VCaP (cell line): ENCODE measurements around the gene OSR1.
A peak's percentile ranks its signal among the peaks of the same experiment; 100 is the strongest.

Experiments
- H3K27ac ChIP-seq: fragments of 450-650 bp; 2 replicates; pipeline ENCODE4 v1.5.1; 2017
- TF ChIP-seq, protein P1 (sequence below): fragments of 450-650 bp; conservative IDR thresholded peaks from 2 replicates; pipeline ENCODE4 v1.5.1; 2017; ENCODE audit warnings: mild to moderate bottlenecking, moderate library complexity

The OSR1 gene

GRCh38 chr2:19347619-19348562 is 10.5 kb downstream of the OSR1 start:
- peak overlapping the region; percentile 79 for H3K27ac ChIP-seq
- TF ChIP-seq, protein P1, sequence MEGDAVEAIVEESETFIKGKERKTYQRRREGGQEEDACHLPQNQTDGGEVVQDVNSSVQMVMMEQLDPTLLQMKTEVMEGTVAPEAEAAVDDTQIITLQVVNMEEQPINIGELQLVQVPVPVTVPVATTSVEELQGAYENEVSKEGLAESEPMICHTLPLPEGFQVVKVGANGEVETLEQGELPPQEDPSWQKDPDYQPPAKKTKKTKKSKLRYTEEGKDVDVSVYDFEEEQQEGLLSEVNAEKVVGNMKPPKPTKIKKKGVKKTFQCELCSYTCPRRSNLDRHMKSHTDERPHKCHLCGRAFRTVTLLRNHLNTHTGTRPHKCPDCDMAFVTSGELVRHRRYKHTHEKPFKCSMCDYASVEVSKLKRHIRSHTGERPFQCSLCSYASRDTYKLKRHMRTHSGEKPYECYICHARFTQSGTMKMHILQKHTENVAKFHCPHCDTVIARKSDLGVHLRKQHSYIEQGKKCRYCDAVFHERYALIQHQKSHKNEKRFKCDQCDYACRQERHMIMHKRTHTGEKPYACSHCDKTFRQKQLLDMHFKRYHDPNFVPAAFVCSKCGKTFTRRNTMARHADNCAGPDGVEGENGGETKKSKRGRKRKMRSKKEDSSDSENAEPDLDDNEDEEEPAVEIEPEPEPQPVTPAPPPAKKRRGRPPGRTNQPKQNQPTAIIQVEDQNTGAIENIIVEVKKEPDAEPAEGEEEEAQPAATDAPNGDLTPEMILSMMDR = no peak

DNA sequence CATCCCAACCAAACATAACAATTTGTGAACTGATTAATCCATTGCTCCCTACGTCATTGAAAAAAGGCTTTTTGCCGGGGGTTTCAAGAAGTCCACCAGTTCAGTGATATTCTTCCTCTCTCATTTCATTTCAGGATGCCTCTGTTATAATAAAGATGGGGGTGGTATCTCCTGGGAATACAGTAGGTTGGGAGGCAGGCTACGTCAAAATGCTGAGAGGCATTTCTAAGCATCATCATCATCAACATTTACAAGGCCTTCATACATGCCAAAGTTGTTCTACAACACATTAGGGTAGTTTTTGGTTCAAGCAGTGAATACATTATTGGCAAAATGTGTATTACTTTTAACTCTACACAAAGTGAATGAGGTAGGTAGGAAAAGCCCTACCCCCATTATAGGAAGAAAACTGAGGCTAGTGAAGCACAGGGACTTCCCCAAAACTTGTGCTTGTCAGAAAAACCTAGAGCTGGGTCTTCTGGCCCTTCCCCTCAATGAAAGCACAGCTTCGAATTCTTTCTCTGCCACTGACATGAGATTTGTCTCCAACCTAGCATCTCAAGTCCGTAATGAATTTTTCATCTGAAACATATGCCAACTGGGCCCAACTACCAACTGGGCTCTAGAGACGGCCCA is 11.3 kb downstream of the OSR1 start:
- peak overlapping the region; percentile 79 for H3K27ac ChIP-seq
- TF ChIP-seq, protein P1 = no peak

GRCh38 chr2:19337742-19338141 is 20.7 kb downstream of the OSR1 start:
- TF ChIP-seq, protein P1 = no peak
- H3K27ac ChIP-seq = no peak overlapping the region

DNA sequence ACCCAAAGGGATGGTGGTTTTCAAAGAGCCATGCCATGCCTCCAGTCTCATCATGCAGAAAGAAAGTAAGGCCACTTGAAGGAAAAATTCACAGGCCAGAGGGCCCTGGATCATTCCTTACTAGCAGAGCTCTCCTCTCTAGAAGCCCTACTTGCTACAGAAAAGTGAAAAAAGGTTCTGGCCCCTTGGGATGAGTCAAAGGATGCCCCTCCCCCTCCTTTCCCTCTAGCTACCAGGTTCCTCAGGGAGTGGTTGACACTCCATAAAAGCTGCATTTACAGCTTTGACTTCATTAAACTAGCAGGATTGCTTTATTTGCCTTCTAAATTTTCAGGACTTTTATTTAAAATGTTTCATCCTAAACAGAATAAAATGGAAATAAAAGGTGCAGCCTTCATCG is 21.2 kb downstream of the OSR1 start:
- TF ChIP-seq, protein P1 = no peak
- H3K27ac ChIP-seq = no peak overlapping the region

DNA sequence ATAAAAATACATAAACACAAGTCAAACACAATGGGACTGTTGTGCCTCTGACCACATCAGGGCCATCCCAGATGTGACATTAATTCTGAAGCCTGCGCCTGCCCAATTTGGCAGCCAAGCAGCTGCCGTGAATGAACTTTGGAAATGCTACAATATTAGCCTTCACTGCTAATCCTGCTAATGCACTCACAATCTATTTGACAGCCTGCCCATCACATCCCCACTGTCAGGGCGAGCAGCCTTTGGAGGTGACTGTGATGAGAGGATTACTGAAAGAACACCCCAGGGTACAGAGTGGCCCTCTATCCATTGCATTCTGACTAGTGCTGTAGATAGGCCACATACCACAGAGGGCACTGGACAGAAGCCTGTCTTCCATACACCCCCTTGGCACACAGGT is 21.6 kb downstream of the OSR1 start:
- TF ChIP-seq, protein P1 = no peak
- no peak overlapping the region for H3K27ac ChIP-seq

- H3K27ac ChIP-seq = no peak overlapping the region
- TF ChIP-seq, protein P1 = no peak
Measured at GRCh38 chr2:19332503-19332902, 25.9 kb downstream of the OSR1 start.

DNA sequence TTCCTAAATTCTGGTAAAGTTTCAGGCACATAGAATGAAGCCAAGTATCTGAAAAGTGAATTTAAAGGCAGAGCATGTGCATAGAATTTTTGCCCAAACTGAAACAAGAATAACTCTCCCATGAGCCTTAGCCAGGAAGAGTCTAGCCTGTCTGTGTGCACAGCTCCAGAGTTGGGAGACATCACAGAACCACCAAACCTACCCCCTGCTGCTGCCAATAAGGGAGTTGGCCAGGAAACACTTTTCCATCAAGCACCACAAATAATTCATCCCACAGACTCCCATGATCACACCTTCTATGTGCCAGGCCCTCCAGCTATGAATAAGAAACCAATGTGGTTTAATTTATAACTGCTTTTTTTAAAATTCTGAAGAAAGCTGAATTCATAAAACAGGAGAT is 27.0 kb downstream of the OSR1 start:
- TF ChIP-seq, protein P1 = no peak
- H3K27ac ChIP-seq = no peak overlapping the region
